ENCODE data around the gene ALKBH7. TPM values are rescaled to one million over a fixed set of nuclear protein-coding genes. Genes with fewer than 3 reads are reported as not detected.

Gene ALKBH7
- total and polyA plus RNA-seq, 2 of the 13 experiments (the other 11 are each of a cell fraction or from before 2014, with no cell fraction given): 29.6 to 45.9 TPM

- TF ChIP-seq, protein P1, sequence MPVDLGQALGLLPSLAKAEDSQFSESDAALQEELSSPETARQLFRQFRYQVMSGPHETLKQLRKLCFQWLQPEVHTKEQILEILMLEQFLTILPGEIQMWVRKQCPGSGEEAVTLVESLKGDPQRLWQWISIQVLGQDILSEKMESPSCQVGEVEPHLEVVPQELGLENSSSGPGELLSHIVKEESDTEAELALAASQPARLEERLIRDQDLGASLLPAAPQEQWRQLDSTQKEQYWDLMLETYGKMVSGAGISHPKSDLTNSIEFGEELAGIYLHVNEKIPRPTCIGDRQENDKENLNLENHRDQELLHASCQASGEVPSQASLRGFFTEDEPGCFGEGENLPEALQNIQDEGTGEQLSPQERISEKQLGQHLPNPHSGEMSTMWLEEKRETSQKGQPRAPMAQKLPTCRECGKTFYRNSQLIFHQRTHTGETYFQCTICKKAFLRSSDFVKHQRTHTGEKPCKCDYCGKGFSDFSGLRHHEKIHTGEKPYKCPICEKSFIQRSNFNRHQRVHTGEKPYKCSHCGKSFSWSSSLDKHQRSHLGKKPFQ (CRISPR knock-in tag; IDR thresholded peaks at IDR 0.05; ENCODE audit: insufficient replicate concordance): no peak
- no peak; the same call in 1 of the 2 replicates for TF ChIP-seq ZSCAN21 (CRISPR knock-in tag; IDR thresholded peaks at IDR 0.05; ENCODE audit: borderline replicate concordance)
- TF ChIP-seq, protein P2, sequence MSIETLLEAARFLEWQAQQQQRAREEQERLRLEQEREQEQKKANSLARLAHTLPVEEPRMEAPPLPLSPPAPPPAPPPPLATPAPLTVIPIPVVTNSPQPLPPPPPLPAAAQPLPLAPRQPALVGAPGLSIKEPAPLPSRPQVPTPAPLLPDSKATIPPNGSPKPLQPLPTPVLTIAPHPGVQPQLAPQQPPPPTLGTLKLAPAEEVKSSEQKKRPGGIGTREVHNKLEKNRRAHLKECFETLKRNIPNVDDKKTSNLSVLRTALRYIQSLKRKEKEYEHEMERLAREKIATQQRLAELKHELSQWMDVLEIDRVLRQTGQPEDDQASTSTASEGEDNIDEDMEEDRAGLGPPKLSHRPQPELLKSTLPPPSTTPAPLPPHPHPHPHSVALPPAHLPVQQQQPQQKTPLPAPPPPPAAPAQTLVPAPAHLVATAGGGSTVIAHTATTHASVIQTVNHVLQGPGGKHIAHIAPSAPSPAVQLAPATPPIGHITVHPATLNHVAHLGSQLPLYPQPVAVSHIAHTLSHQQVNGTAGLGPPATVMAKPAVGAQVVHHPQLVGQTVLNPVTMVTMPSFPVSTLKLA (IDR thresholded peaks at IDR 0.05): no peak
- no peak for TF ChIP-seq BORCS8-MEF2B (CRISPR knock-in tag; IDR thresholded peaks at IDR 0.05)
- TF ChIP-seq ZNF746 (CRISPR knock-in tag; IDR thresholded peaks at IDR 0.05): no peak
- TF ChIP-seq DPF2 (CRISPR knock-in tag; IDR thresholded peaks at IDR 0.05; ENCODE audit: borderline replicate concordance, low read depth): no peak
- no peak for TF ChIP-seq ZBTB33 (CRISPR knock-in tag; IDR thresholded peaks at IDR 0.05)
- TF ChIP-seq NCOA5 (CRISPR knock-in tag; IDR thresholded peaks at IDR 0.05): no peak
- TF ChIP-seq FOXK2 (IDR thresholded peaks at IDR 0.05): no peak
- TF ChIP-seq ZNF331 (CRISPR knock-in tag; IDR thresholded peaks at IDR 0.05): no peak
- TF ChIP-seq ZNF225 (CRISPR knock-in tag; IDR thresholded peaks at IDR 0.05): no peak
- no peak for TF ChIP-seq ZNF138 (CRISPR knock-in tag; IDR thresholded peaks at IDR 0.05; ENCODE audit: low read depth)
- TF ChIP-seq PLRG1 (conservative IDR thresholded peaks at IDR 0.05): no peak
- TF ChIP-seq KLF6 (CRISPR knock-in tag; IDR thresholded peaks at IDR 0.05): no peak
- TF ChIP-seq, protein P3, sequence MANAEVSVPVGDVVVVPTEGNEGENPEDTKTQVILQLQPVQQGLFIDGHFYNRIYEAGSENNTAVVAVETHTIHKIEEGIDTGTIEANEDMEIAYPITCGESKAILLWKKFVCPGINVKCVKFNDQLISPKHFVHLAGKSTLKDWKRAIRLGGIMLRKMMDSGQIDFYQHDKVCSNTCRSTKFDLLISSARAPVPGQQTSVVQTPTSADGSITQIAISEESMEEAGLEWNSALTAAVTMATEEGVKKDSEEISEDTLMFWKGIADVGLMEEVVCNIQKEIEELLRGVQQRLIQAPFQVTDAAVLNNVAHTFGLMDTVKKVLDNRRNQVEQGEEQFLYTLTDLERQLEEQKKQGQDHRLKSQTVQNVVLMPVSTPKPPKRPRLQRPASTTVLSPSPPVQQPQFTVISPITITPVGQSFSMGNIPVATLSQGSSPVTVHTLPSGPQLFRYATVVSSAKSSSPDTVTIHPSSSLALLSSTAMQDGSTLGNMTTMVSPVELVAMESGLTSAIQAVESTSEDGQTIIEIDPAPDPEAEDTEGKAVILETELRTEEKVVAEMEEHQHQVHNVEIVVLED (CRISPR knock-in tag; IDR thresholded peaks at IDR 0.05; ENCODE audit: borderline replicate concordance): 0 out of 2 replicates have a peak, but pooled peaks have one; percentile 70
- TF ChIP-seq ZBTB43 (CRISPR knock-in tag; conservative IDR thresholded peaks at IDR 0.05): no peak
- 0 out of 2 replicates have a peak, but pooled peaks have one; percentile 41 for TF ChIP-seq ZNF776 (CRISPR knock-in tag; IDR thresholded peaks at IDR 0.05)
- 0 out of 2 replicates have a peak, but pooled peaks have one; percentile 26 for TF ChIP-seq MAZ (IDR thresholded peaks at IDR 0.05; ENCODE audit: borderline replicate concordance, low read depth, low read length)
- peak; percentile 53; the same call in 1 of the 2 replicates for TF ChIP-seq MAZ (CRISPR knock-in tag; IDR thresholded peaks at IDR 0.05; ENCODE audit: low read depth)
Observed at GRCh38 chr19:6424195-6424938, 51.8 kb downstream of the ALKBH7 start, which contains the start of gene KHSRP (continued).
